CD4-positive, alpha-beta T cell treated with Interleukin-4 for 1 hour (primary cell): ENCODE measurements around the gene CHST1.

ENCODE experiments used
- DNase-seq, 2 donors: peaks; one replicate each; pipeline ENCODE4 v3.0.0-alpha.2; 2020 to 2022

The CHST1 gene, protein sequence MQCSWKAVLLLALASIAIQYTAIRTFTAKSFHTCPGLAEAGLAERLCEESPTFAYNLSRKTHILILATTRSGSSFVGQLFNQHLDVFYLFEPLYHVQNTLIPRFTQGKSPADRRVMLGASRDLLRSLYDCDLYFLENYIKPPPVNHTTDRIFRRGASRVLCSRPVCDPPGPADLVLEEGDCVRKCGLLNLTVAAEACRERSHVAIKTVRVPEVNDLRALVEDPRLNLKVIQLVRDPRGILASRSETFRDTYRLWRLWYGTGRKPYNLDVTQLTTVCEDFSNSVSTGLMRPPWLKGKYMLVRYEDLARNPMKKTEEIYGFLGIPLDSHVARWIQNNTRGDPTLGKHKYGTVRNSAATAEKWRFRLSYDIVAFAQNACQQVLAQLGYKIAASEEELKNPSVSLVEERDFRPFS

DNA sequence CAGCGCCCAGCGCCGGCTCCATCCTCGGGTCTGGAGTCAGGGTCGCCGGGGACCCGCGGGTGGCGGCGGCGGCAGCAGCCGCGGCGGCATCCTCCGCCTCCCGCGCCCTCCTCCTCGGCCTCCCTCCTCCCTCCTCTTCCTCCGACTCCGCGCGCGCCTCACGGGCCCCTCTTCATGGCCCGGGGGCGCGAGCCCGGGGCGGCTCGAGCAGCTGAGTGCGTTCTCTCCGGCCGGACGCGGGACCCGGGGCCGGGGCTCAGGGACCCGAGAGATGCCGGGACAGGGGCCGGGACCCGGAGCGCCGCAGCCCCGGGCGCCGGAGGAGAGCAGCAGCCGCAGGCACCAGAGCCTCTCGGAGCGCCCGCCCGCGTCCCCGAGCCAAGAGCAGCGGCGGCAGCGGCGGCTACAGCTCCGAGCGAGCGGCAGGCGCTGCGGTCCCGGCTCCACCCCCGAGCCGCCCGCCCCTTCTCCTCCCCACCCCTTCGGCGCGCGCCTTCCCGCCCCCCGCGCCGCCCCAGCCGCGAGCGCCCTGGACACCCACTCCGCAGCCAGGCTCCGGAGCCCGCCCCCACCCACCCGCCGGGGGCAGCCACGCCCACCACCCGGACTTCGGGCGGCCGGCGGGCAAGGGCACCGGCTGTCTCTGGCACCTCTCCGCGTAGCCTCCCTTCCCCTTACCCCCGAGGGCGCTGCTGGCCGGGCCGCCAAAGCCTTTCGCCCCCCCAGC, at the start of gene CHST1:
TSS of gene CHST1 (minus strand) at position 417 of the 727 bp plus-strand sequence. CDS start 14,699 bp downstream, outside the sequence.
- peak in 1 of 2 donors; percentile 5 for DNase-seq

DNA sequence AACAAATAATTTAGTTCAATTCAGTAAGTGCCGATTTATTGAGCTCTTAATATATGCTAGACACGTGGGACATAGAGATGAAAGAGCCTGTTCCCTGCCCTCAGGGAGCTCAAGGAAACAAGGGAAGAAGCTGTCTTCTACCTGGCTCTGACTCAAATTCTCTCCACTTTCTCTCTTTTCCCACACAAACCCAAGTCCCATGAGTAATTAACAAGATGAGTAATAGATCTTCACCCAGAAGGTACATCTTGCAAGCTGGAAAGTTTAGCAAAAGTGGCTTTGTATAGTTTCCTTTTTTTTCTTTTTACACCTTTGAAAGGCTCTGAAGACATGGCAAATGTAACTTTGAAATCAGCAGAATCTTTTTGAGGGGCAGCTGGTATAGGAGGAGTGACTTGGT, 48.2 kb upstream of the CHST1 start:
- DNase-seq, result no peak

DNA sequence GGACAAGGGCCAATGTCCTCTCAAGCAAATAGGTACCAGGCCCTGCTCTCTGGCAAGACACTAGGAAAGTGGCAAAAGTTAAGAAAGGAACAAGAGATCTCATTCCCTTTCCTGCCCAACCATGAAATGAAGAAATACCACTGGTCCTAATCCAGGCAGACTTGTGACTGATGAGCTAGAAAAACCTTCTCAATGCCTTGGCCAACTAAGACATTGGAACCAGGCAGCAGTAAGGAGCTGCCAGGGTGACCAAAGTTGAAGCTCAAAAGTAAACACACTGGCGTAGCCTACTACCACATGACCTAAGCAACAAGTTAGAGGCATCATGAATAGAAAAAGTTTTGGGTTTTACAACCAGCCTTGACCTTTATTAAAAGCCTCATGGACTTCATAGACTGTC, 45.1 kb upstream of the CHST1 start:
- DNase-seq, result no peak

DNA sequence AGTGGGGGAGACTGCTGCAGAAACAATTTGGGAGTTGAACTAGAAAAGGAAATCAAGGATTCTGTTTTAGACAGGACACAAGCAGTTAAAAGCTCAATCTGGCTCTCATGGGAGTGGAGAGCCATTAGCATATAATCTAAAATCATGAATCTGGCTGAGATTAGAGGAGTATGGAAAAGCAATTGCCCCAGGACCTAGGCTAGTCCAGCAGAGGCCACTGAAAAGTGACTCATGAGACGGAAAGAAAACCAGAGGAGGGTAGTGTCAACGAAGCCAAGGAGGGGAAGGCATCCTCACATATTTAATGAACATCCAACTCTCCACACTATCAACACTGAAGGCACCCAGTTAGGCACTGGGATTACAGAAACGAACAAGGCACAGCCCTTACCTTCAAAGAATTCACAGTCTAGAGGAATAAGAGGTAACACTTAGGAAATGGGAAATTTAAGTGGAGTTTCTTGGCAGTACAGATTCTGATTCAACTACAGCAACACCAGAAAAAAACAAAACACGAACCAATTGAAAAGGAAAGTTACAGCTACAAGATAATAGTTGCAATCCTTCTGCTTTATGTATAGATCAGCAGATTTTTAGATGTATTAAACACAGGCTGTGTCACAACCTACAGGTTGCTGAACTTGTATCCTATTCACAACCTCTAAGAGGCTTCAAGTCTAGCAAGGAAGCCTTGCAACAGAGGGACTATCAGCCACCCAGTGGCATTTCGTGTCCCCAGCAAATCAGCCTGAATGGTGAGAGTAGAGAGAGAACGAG, 43.7 kb upstream of the CHST1 start:
- DNase-seq, result no peak

DNA sequence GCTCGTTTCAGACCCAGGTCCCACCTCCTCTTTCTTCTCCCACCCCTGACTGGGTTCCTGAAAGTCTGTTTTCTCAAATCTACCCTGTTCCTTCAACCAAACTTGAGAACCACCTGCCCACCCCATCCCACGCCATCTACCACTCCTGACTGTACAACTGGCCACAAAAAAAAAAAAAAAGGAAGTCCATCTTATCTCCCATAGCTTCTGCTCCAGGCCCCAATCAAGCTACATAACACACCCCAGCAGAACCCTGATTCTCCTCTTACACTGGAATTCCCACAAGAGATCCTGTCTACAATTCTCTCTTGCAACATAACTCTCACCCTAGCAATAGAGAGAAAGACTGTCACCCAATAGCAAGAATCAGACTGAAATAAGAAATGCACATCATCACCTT, 39.2 kb upstream of the CHST1 start:
- DNase-seq, result no peak

DNA sequence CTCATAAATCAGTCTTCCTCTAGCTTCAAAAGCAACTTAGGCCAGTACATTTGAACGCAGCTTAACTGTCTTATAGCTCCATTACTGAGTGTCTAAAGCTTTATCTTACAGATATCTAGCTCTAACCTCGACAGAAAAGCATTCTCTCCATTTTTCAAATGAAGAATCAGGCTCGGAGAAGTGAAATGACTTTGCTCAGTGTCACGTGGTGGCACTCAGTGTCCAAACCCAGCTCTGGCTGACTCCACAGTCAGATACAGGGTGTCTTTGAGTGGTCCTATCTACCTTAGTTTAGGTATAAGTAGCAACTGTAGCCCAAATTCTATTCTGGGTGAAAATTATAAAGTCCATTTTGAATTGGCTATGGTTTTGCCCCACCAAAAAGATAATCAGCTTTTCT, 38.7 kb upstream of the CHST1 start:
- no peak for DNase-seq

DNA sequence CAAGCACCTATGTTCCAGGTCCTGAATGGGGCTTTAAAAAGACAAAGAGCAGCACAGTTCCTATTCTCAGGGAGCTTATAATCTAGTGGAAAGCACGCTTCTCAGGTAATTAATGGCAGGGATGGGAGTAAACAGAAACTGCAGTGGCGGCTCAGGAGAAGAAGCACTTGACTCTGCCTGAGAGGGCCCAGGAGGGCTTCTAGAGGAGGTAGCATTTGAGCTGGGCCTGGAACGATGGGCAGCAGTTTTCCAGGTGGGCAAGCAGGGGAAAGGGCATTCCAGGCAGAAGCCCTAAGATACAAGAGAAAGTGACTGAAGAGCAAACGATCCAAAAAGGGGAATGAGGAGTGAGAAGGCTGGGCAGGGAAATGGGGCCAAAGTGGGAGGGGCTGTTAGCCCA, 37.1 kb upstream of the CHST1 start:
- DNase-seq, result no peak

DNA sequence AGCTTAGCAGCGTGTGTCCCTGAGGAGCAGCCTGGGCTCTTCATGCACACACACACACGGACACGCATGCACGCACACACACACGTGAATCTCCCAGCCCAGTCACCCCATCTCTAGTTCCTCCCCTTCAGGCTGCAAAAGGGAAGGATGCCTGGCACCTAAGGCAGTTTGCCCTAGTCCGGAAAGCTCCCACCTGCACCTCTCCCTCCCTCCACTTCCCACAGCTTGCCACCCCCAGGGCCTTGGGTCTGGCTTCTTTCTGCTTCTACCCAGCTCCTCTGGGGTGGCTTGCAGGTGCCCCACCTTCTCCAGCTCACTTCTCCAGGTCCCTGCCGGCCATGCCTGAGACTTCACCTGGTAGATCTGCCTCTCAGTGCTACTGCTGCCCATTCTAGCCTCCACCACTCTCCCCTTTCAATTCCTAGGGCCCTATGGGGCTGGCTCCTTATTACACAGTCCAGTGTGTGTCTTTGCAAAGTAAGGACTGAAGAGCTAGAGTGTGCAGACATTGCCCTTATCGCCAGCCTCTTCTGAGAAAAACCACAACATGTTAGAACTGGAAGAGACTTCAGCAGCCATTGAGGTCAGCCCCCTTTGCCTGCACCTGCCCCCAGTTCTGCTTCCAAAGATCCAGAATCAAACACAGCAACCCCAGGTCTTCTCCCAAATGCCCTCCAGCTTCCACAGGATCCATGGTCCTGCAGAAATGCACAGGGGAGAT, 33.5 kb upstream of the CHST1 start:
- DNase-seq, result no peak

DNA sequence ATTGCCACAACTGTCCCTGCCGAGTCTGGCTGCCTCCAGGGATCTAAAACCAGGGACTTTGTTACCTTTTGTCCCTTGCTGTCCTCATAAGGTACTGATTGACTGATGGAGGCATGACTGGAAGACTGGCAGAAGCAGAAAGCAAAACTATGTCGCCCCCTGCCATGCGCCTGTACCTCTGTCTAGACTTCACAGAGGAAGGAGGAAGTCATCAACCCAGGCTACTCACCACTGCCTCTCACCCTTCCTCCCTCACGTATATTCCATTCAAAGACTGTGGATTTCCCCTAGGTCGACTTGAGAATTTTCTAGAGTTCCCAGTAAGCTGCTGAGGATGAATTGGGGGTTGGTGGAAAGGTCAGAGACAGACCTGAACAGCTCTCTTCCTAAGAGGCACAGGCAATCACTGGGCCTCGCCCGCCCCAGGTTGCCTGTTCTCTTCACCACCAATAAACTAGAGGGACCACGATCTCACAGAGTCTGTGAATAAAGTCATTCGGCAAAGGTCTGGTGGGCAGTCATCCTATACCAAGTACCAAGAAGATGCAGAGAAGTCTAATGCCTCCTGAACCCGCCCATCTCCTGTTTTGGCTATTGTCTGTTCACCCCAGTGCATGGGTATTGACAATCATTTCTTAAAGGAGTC, 27.5 kb upstream of the CHST1 start:
- DNase-seq, result no peak

DNA sequence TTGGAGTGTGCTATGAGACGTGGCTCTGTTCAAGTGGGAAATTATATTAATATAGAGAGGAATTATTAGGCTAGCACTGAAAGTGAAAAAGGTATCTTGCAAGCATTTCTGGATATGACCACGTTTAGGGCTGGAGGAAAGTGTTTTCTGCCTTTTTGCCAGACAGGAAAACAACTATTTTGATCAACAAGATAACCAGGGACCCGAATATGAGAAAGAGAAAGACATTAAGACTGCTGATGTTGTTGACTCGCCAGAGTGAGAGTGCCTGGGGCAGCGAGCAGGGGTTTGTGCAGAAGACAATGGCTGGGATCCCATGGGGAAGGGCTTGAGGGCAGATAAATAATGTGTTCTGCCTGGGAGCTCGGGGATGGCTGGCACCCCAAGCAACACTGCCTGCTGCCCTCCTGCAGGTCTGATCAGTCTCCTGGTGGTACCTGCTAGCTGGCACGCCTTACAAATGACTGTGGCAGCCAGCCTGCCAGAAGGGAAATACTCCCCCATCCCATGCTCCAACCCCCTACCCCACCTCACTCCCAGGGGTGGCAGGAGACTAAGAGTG, 23.1 kb upstream of the CHST1 start:
- DNase-seq, result no peak

DNA sequence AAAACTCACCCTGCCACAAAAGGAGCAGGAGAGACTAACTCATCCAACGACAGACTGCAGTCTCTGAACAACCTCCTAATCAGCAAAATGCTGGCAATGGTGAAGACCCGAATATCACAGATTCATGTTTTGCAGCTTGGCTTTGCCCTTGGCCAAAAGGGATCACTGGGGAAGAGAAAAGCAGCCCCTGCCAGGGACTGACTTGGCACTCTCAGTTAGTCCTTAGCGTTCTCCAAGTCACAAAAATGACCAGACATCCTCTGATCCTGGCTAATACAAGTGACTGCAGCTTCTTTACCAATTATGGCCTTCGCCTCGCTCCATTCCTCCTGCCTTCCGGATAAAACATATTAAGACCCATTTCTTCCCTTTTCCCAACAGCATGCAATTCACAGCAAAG, 22.4 kb upstream of the CHST1 start:
- DNase-seq, result no peak

DNA sequence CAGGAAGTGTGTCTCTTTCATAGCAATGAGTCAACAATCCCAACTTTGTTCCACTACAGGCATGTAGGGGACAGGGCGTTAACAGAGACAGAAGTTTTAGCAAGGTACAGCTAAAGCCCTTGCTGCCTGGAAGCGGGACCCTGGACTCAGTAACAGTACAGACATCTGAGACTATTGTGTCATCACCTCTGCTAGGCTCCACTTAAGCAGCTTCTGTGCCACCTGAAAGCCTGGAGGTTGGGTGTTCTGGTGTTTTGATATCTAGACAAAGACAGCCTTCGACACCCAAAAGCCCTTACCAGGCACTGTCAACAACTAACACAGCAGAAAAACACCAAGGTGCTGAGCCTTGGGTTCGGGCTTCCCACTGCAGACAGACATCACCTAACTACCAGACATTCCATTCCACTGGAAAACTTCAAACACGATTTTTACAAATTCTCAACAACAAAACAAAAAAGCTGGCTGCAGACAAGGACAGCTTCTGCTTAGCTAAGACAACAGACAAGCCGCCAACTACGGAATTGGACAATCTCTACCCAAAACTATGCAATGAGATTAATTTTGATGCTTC, 20.6 kb upstream of the CHST1 start:
- no peak for DNase-seq

DNA sequence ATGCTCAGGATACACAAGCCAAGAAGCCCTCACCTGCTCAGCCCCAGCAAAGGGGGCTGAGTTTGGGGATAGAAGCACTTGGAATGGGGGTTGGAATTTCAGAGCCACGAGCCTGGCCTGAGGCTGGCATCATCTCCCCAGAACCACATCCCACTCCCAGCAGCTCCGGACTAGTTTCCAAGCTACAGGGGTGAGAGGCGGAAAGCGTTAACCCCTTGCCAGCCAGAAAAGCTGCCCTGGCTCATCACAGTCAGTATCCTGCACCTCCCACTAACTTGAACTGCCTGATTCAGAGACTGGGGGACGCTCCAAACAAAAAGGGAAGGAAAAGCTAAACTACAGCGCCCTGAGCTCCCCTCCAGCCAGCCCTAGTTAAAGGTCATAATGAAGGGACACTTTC, 19.0 kb upstream of the CHST1 start:
- DNase-seq, result no peak

DNA sequence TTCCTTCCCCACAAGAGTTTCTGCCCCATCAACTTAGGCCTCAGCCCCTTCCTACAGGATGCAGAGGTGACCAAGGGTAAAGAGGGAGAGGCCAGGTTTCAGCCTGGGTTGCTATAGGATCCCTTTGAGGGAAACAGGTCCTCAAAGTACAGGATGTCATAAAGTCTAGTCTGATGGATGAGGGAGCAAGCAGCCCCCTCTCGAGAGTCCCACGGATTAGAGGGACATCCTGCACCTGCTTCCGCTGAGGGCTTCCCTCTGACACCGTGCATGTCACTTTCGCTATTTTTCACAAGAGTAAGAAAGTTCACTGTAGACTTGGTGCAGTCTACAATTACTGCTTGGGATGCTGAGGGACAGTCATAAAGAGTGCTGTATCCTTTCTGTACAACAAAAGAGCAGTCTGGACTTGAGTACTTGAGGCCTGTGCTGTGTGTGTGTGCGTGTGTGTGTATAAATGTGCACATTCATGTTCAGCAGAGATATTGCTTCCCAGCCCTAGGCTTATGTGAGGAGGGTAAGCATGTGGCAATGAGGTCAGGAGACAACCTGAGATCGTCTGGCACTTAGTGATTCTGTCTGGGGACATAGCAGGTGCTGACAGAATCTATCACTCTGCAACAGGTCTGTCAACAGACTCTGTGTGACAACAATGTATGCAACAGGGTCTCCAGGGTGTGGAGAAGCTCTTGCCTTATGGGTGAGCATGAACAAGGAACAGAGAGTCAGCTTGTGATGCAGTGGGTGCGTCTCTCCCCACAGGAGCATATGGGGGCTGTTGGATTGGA, 18.0 kb upstream of the CHST1 start:
- DNase-seq, result no peak

DNA sequence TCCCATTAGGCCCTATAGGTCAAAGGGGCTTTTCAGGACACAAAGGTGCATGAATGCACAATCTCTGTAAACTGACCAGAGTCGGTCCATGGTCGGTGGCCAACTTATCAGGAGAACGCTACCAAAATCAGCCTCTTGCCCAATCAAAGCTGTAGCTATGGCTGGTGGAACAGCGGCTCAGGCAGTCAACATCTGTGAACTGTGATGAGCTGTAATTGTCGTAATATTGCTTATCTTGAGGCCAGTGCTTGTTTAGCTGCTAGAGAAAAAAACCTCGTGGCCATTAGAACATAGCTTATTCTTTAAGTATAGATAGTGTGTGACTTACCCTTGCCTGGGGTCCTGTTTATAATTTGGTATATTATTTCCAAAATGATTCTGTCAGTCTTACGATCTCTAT, 14.4 kb upstream of the CHST1 start:
- DNase-seq, result no peak

DNA sequence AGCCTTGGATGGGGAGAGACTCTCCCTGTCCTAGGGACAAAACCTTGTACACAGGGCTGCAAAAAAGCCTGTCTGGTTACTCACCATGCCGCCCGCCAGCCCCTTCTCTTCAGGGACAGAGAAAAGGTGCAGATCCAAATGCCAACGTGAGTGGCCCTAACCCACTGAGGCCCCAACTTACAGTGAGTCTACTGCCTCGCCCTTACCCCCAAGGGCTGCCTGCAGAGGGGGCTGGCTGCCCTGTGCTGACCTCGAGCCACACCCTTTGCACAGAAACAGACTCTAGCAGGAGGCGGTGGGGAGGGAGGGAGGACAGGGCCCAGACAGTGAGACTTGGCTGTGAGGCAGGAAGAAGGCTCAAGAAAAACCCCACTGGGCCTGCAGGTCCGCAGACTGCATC, 13.6 kb upstream of the CHST1 start:
- no peak for DNase-seq

DNA sequence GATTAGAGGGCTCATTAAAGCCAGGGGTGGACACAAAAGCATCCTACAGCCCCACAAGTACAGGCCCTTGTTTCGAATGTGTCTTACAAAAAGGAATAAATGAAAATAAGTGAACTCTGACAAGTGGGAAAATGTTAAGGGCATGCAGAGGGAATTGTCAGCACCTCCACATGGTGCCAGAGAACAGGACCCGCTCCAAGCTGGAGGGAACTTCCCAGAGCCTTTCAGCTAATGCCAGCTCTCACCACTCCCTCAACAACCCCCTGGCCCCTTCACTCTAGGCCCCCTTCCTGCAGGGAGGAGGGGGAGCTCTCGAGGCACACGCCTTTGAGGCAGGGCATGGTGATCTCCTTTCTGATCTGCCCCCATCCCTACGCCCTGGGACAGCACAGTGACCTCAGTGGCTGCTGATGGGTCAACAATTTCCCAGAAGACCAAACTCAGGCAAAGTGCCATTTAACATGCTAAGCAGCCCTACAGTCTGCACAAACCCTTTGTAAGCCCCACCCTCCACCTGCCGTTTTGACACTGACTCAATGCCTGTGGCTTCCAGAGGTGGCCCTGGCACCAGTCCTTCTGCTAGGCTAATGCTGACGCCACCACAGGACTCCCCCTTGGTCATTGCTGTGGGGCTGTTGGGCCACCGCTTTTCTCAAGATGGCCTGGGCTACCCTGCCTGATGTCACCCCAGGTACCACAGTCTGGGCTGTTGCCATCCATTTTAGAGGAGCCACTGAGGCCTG, 12.5 kb upstream of the CHST1 start:
- DNase-seq, result no peak

DNA sequence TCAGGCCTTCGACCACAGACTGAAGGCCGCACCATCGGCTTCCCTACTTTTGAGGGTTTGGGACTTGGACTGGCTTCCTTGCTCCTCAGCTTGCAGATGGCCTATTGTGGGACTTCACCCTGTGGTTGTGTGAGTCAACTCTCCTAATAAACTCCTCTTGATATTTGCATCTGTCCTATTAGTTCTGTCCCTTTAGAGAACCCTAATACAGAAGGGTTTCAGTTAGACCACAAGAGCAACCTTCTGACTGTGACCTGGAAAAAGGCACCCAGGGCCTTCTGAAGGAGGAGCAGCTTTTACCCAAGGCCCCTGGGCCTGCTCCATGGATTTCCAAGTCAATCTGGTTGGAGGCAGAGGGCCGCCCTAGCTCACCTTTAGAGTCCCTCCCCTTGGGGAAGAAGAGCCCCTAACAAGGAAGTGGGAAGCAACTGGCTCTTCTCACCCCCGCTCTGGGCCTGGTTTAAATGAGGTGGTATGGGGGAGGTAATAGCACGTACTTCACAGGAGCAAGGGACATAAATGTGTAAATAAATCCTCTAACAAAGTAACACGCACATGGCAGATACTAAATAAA, 11.2 kb upstream of the CHST1 start:
- no peak for DNase-seq

DNA sequence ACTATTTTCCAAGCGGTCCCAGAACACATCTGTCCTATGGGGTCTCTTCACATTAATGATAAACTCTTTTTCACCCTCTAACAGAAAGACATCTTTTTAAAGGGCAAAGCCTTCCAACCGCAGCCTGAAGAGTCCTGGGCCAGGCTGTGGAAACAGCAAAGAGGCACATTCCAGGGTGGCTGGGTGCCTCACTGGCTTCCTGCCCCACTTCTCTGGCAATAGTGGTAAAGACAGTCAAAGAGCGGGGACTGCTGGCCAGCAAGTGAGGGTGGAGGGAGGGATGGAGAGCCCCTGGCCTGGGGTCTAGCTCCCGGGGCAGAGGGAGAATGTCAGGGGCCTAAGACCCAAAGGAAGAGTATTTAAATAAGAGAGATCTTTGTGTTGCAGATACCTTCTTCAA, 10.2 kb upstream of the CHST1 start:
- DNase-seq, result no peak
